Melanocyte of skin (primary cell): ENCODE data around the gene UBE2E3. TPM values are rescaled to one million over a fixed set of nuclear protein-coding genes. Genes with fewer than 3 reads are reported as not detected.

ENCODE experiments used
- total RNA-seq, 2 donors: library from RNA; depleted of rRNA; stranded (reverse); fragments of >200 nt; gene quantifications; 2 replicates each; pipeline ENCODE4 v1.2.3, GENCODE V29; 2012

UBE2E3 gene
- 10 to 100 TPM; 31.0 to 34.3 TPM for total RNA-seq

GRCh38 chr2:180980106-180980942 lies at the start of gene UBE2E3:
Gene UBE2E3, plus strand, starts transcription at chr2:180980605. Its CDS starts 1,438 bp downstream, at chr2:180982043.

